ENCODE measurements around the gene SLC34A2. TPM values are rescaled to one million over a fixed set of nuclear protein-coding genes. Genes with fewer than 3 reads are reported as not detected.
"Not testable (repeated sequence)": the region's sequence is repeated elsewhere in the genome, so short reads cannot be mapped to it uniquely, and the experiment has no call there.

The SLC34A2 gene
- total RNA-seq, 1 experiment from 2014 or later, result not detected

DNA sequence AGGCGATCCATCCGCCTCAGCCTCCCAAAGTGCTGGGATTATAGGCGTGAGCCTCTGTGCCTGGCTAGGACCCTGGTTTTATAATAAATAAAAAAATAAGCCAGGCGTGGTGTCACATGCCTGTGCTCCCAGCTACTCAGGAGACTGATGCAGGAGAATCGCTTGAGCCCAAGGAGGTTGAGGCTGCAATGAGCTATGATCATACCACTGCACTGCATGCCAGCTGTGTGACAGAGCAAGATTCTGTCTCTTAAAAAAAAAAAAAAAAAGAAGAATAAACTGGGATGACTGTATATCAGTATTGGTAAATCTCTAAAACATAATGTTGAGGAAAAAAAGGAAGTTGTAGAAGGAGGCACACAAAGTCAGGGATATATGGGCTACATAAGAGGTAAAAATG lies 45.7 kb upstream of the SLC34A2 start:
- Histone ChIP-seq H3K27ac (ENCODE audit: low read length) (no peak overlapping the region), H3K27me3 (ENCODE audit: low read length) (no peaks in the 10 kb centered on the region), H3K36me3 (ENCODE audit: low read depth, low read length) (no peaks in the 10 kb centered on the region), H3F3A (ENCODE audit: low read length, unreplicated experiment) (no peaks in the 10 kb centered on the region), H3K79me2 (ENCODE audit: low read length) (no peaks in the 10 kb centered on the region), H2AFZ (ENCODE audit: low read length) (no peak overlapping the region), H3K9ac (ENCODE audit: low read length) (no peak overlapping the region), H3K4me3 (ENCODE audit: low read length) (no peak overlapping the region), H3K9me3 (ENCODE audit: low read length) (no peaks in the 10 kb centered on the region), H3K4me1 (ENCODE audit: insufficient read depth, low read length) (peaks cover 6% of the 10 kb centered on the region; the same call in 1 of the 2 replicates), H4K20me1 (ENCODE audit: low read length) (no peaks in the 10 kb centered on the region), H3K4me2 (ENCODE audit: low read length) (no peak overlapping the region), H3K9me2 (replicated peaks; ENCODE audit: low read length) (no peaks in the 10 kb centered on the region)
- ATAC-seq, result no peak
- no peak for DNase-seq
- CTCF ChIA-PET, result no interaction called here
- intact Hi-C loops (cut with micrococcal nuclease), result no loop called here
- TF ChIP-seq EZH2 (IDR thresholded peaks at IDR 0.05; ENCODE audit: low read length, unreplicated experiment), result no peak
- TF ChIP-seq, protein P1, sequence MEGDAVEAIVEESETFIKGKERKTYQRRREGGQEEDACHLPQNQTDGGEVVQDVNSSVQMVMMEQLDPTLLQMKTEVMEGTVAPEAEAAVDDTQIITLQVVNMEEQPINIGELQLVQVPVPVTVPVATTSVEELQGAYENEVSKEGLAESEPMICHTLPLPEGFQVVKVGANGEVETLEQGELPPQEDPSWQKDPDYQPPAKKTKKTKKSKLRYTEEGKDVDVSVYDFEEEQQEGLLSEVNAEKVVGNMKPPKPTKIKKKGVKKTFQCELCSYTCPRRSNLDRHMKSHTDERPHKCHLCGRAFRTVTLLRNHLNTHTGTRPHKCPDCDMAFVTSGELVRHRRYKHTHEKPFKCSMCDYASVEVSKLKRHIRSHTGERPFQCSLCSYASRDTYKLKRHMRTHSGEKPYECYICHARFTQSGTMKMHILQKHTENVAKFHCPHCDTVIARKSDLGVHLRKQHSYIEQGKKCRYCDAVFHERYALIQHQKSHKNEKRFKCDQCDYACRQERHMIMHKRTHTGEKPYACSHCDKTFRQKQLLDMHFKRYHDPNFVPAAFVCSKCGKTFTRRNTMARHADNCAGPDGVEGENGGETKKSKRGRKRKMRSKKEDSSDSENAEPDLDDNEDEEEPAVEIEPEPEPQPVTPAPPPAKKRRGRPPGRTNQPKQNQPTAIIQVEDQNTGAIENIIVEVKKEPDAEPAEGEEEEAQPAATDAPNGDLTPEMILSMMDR (conservative IDR thresholded peaks at IDR 0.05; ENCODE audit: low read depth, low read length), result no peak
- no peak for TF ChIP-seq EZH2phosphoT487 (IDR thresholded peaks at IDR 0.05; ENCODE audit: borderline replicate concordance, low read length)
- POLR2A ChIA-PET (ENCODE audit: unreplicated experiment), result no interaction called here
- BruUV-seq (replicated peaks), result no TSS peak

- H4K20me1 ChIP-seq (ENCODE audit: low read length); H3K36me3 ChIP-seq (ENCODE audit: low read depth, low read length); H3K9me3 ChIP-seq (ENCODE audit: low read length); H3F3A ChIP-seq (ENCODE audit: low read length, unreplicated experiment); DNase-seq; ATAC-seq; H3K9me2 ChIP-seq (replicated peaks; ENCODE audit: low read length); H2AFZ ChIP-seq (ENCODE audit: low read length); intact Hi-C loops (cut with micrococcal nuclease); H3K4me1 ChIP-seq (ENCODE audit: insufficient read depth, low read length); H3K27me3 ChIP-seq (ENCODE audit: low read length); H3K9ac ChIP-seq (ENCODE audit: low read length); H3K4me3 ChIP-seq (ENCODE audit: low read length); CTCF ChIA-PET; H3K4me2 ChIP-seq (ENCODE audit: low read length); BruUV-seq (replicated peaks); H3K79me2 ChIP-seq (ENCODE audit: low read length); POLR2A ChIA-PET (ENCODE audit: unreplicated experiment): not testable (repeated sequence)
- peak overlapping the region; percentile 62 for H3K27ac ChIP-seq (ENCODE audit: low read length)
Measured at GRCh38 chr4:25613613-25614012, 42.0 kb upstream of the SLC34A2 start.

GRCh38 chr4:25614807-25615206 lies 40.8 kb upstream of the SLC34A2 start:
- no TSS peak for BruUV-seq (replicated peaks)
- CTCF ChIA-PET, result no interaction called here
- H3K27ac ChIP-seq (ENCODE audit: low read length), result no peak overlapping the region
- no peaks in the 10 kb centered on the region for H4K20me1 ChIP-seq (ENCODE audit: low read length)
- H3F3A ChIP-seq (ENCODE audit: low read length, unreplicated experiment), result no peaks in the 10 kb centered on the region
- H3K4me2 ChIP-seq (ENCODE audit: low read length), result no peak overlapping the region
- H3K9me3 ChIP-seq (ENCODE audit: low read length), result no peaks in the 10 kb centered on the region
- no peaks in the 10 kb centered on the region for H3K79me2 ChIP-seq (ENCODE audit: low read length)
- TF ChIP-seq EZH2phosphoT487 (IDR thresholded peaks at IDR 0.05; ENCODE audit: borderline replicate concordance, low read length) (no peak), EZH2 (IDR thresholded peaks at IDR 0.05; ENCODE audit: low read length, unreplicated experiment) (no peak)
- TF ChIP-seq, protein P1 (conservative IDR thresholded peaks at IDR 0.05; ENCODE audit: low read depth, low read length), result no peak
- no peaks in the 10 kb centered on the region for H3K9me2 ChIP-seq (replicated peaks; ENCODE audit: low read length)
- intact Hi-C loops (cut with micrococcal nuclease), result no loop called here
- H3K9ac ChIP-seq (ENCODE audit: low read length), result no peak overlapping the region
- H3K27me3 ChIP-seq (ENCODE audit: low read length), result no peaks in the 10 kb centered on the region
- no peak overlapping the region for H3K4me3 ChIP-seq (ENCODE audit: low read length)
- no peak overlapping the region for H2AFZ ChIP-seq (ENCODE audit: low read length)
- POLR2A ChIA-PET (ENCODE audit: unreplicated experiment), result interaction anchor here (0.7 kb wide), 1 partner anchor 10 kb away, joined by 14 read pairs; no protein-coding TSS in a partner anchor
- H3K36me3 ChIP-seq (ENCODE audit: low read depth, low read length), result no peaks in the 10 kb centered on the region
- H3K4me1 ChIP-seq (ENCODE audit: insufficient read depth, low read length), result peaks cover 6% of the 10 kb centered on the region; the same call in 1 of the 2 replicates
- DNase-seq (no peak), ATAC-seq (no peak)

Measured in PC-3 (cell line).